GM21515 (cell line): ENCODE data around the gene NUDT2.
"Not testable (repeated sequence)": the region's sequence is repeated elsewhere in the genome, so short reads cannot be mapped to it uniquely, and the experiment has no call there.

ENCODE experiments used
- ATAC-seq: cut with Tn5 transposase; IDR thresholded peaks from one replicate; pipeline ENCODE4 v1.9.1; 2021; ENCODE audit not compliant: unreplicated experiment

Gene NUDT2

DNA sequence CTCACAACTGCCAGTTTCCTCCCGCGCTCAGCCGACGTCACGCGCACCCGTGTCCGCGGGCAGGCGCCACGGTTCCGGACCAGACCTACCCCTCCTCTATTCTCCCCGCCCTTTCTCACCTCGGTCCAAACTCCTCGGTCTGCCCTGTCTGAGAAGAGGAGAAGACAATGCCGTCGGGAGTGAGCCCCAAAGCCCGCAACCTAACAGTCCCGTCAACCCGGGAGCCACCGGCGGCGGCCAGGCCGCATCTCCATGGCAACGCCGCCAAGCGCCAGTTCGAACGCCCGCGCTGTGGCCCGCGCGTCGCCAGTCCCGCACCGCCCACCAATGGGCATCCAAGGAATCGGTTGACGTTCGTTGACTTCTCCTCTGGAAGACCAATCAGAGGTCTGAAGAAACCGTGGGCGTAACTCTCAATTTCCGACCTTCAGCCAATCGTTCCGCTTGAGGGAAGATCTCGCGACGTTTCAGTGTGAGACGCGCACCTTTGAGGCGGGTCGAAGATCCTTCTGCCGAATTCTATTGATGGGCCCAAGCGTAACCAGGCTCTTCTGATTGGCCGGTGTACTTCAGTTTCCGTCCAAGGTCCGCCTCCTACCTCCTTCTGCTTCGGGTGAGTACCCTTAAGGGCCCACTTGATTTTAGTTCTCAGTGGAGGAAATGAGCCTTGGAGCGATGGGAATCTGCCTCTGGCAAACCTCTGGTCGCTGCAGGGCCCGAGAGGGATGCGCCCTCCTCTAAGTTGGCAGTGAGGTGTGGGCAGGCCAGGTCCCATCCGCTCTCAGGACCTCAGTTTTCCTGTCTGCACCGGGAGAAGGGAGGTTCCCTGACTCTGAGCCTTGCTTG, at the start of gene NUDT2, which contains the start of gene KIF24:
NUDT2 (plus strand) TSS at position 583 of the 846 bp plus-strand sequence. CDS start 9,471 bp downstream, outside the sequence.
KIF24 (minus strand) TSS at position 282 of the 846 bp plus-strand sequence. CDS start 17,922 bp downstream, outside the sequence.
- peak; percentile 92 for ATAC-seq

DNA sequence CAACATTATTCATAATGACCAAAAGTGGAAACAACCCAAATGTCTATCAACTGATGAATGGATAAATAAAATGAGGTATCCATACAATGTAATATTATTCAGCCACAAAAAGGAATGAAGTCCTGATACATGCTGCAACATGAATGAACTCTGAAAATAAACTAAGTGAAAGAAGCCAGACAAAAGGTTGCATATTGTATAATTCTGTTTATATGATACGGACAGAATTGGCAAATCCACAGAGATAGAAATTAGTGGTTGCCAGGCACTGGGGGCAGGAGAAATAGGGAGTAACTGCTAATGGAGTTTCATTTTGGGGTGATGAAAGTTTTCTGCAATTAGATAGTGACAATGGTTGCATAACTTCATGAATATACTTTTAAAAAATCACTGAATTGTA, 47.3 kb upstream of the NUDT2 start:
- ATAC-seq = no peak

DNA sequence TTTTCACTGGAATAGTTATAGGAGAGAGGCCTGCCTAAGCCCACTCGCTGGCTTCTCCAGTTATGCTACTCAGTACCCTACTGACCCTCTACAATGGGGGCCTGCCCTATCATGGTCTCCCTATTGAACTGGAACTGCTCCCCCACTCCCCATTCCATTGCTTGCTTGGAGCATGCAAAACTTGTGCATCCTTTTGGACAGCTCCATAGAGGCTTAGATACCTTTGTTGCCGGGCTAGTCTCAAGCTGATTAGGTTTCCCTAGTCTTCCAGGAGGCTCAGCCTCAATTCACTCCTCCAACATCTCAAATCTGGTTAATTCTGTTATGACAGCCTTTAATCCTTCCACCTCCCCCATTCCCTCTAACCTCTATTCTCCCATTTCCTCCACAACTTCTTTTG, 40.2 kb upstream of the NUDT2 start:
- ATAC-seq = no peak

DNA sequence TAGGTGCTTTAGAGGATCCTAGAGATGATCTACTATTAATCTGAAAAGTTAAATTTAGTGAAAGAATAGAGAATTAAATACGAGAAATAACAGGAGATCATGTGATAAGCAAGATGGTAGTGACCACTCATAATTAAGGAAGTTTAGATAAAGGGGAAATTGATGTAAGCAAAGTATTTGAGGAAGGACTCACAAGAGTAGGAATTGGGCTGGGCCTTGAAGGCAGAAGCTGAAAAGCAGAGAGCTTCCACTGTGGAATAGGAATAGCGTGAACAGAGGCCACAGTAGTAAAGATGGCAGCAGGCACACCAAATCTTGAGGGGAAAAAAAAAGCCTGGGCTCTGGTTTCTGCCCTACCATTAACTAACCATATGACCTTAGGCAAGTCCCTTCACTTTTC, 38.3 kb upstream of the NUDT2 start:
- ATAC-seq = no peak

DNA sequence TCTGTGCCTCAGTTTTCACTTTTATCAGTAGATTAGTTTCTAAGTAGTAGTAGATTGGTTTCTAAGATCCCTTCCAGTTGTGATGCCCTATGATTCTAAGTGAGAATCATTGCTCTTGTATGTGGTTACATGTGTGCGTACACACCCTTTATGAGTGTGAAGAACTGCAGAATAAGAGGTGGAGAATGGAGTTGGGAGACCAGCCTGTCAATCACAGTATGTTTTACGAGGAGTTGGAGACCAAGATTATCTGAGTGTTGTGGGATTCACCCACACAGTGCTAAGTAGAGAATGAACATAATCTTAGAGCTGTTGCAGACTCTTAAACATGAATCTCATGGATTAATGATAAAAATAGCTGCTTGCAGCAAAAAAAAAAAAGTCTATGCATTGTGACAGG, 37.9 kb upstream of the NUDT2 start:
- ATAC-seq = no peak

DNA sequence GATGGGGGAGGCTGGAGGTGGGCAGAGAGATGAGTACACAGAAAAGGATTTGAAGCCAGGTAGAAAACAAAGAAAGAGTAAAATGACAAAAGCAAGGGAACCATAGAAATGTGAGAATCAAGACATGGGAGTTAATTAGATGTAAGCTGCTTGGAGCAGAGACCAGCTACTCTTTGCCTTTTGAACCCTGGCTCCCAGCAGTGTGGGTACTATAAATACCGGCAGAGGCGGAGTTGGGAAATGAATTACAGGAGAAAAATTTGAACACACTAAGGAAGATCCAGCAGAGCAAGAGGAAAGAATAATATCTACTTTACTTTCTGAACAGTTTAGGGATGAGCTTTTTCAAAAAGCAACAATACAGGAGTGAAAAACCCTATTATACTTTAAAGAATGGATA, 36.8 kb upstream of the NUDT2 start:
- ATAC-seq = no peak

- not testable (repeated sequence) for ATAC-seq
Measured at GRCh38 chr9:34301064-34301463, 28.3 kb upstream of the NUDT2 start.

DNA sequence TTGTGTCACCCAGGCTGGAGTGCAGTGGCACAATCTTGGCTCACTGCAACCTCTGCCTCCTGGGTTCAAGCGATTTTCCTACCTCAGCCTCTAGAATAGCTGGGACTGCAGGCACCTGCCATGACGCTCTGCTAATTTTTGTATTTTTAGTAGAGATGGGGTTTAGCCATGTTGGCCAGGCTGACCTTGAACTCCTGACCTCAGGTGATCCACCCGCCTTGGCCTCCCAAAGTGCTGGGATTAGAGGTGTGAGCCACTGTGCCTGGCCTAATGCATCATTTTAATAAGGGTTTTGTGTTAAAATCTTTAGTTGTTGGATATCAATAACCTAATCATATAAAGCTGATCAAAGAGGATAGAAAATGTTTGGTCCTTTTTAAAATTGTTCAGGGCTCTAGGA, 21.1 kb upstream of the NUDT2 start:
- not testable (repeated sequence) for ATAC-seq

- no peak for ATAC-seq
Measured at GRCh38 chr9:34310215-34310614, 19.2 kb upstream of the NUDT2 start.

DNA sequence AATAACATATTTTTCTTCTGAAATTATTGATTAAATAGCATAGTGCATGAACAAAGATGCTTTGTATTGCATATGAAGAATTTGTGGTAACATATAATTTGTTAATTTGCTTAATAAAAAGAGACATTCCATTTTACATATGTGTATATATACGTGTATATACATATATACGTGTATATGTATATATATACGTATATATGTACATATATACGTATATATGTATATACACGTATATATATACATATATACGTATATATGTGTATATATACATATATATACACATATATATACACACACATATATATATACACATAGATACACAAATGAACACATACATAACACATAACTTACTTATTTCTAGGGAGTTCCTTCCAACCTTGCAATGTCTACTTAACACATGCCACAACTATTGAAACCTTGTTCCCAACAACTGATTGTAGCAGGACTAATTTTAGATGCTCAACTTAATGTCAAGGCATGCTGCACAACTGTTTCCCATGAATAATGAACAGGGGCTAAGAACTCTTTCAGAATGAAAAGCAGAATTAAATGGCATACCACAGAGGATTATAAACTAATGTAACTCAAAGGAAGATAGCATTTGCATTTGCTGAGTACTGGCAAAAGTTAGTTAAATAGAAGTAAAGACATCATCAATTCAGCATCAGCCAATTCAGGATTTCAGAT, 17.7 kb upstream of the NUDT2 start:
- no peak for ATAC-seq

- ATAC-seq = no peak
Measured at GRCh38 chr9:34317436-34317835, 11.9 kb upstream of the NUDT2 start.

GRCh38 chr9:34318163-34318790, 11.1 kb upstream of the NUDT2 start:
- ATAC-seq = no peak

GRCh38 chr9:34321451-34321850, 7.9 kb upstream of the NUDT2 start:
- ATAC-seq = no peak

GRCh38 chr9:34322899-34323591, 6.3 kb upstream of the NUDT2 start:
- ATAC-seq = no peak

DNA sequence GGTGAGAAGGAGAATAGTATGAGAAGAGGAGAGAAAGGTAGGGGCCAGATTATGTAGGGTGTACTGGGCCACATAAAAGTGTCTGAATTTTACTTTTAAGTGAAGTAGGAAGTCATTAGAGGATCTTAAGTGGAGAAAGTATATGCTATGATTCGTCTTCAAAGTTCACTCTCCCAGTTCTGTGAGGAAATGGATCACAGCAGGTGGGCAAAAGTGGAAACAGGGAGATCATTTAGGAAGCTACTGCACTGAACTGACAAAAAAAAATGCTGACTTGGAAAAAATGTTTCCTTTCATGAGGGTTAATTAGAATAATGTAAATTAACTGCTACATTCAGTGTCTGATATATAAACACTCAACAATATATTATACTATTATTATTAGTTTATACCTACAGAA, 2.7 kb upstream of the NUDT2 start:
- no peak for ATAC-seq

- ATAC-seq = no peak
Measured at GRCh38 chr9:34328500-34328986, 826 bp upstream of the NUDT2 start.

GRCh38 chr9:34331196-34331595, 1.8 kb downstream of the NUDT2 start:
- no peak for ATAC-seq

DNA sequence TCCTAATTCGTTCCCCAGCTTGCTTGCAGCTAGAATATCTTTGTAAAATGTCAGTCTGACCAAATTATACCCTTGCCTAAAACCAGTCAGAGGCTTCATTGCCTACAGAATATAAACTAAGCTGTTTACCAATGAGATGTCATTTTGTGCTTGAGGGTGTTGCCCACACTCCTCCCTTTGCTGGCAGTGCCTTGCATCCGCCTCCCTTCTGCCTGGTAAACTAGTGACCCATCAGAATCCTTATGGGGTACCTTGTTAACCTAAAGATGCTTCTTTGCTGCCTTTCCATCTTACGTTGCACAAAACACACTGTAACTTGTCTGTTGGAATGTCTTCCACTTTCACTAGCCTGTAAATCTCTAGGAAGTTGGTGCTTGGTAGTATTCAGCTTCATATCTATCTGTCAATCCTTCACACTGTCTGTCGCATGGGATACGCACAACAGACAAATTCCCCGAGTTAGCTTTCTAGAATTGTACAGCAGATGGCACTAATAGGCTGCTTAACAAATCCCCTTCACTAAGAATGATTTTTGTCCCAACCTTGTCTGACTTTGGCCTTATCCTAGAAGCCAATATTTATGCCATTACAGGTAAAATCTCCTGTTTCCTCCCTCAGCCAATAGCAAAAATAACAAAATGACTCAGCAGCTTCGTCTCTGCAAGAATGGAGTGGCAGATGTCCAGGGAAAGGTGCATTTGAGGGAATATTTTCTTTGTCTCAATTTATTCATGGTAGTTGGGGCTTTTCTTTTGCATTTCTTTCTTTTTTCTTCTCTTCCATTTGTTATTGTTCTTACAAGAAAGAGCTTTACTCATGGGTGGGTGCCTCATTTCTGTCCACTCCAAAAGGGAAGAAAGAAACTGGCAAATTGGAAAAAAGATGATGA, 3.0 kb downstream of the NUDT2 start:
- no peak for ATAC-seq

- ATAC-seq = no peak
Measured at GRCh38 chr9:34333836-34334235, 4.5 kb downstream of the NUDT2 start.

- ATAC-seq = no peak
Measured at GRCh38 chr9:34334337-34334824, 5.0 kb downstream of the NUDT2 start.
